Measurements from ENCODE around the gene IZUMO1.

IZUMO1 gene

GRCh38 chr19:48756686-48757085, 10.0 kb upstream of the IZUMO1 start:
- DNase-seq = no peak

GRCh38 chr19:48756212-48756611, 9.5 kb upstream of the IZUMO1 start:
- no peak for DNase-seq

- DNase-seq = no peak
Measured at GRCh38 chr19:48755787-48756186, 9.1 kb upstream of the IZUMO1 start.

GRCh38 chr19:48755084-48755641, 8.5 kb upstream of the IZUMO1 start, which contains the start of gene FGF21:
Gene FGF21 (plus strand): TSS chr19:48755524. CDS start chr19:48756237, 713 bp downstream.
- DNase-seq = no peak

GRCh38 chr19:48752496-48753365, 6.0 kb upstream of the IZUMO1 start, which contains the start of gene FUT1:
Gene FUT1 (minus strand): TSS chr19:48752641. CDS start chr19:48751281, 1,360 bp downstream.
- DNase-seq = peak; percentile 31

GRCh38 chr19:48751845-48752495, 5.3 kb upstream of the IZUMO1 start:
- DNase-seq = no peak

GRCh38 chr19:48750771-48751504, 4.2 kb upstream of the IZUMO1 start:
- DNase-seq = no peak

- DNase-seq = no peak
Measured at GRCh38 chr19:48750351-48750750, 3.6 kb upstream of the IZUMO1 start.

GRCh38 chr19:48749571-48750198, 3.0 kb upstream of the IZUMO1 start:
- no peak for DNase-seq

- no peak for DNase-seq
Measured at GRCh38 chr19:48746110-48746509, 599 bp downstream of the IZUMO1 start.

- peak; percentile 60 for DNase-seq
Measured at GRCh38 chr19:48745208-48745995, 1.3 kb downstream of the IZUMO1 start.

- DNase-seq = no peak
Measured at GRCh38 chr19:48742096-48742495, 4.6 kb downstream of the IZUMO1 start.

GRCh38 chr19:48741129-48741999, 5.3 kb downstream of the IZUMO1 start:
- DNase-seq = peak; percentile 48

- DNase-seq = no peak
Measured at GRCh38 chr19:48740164-48740972, 6.3 kb downstream of the IZUMO1 start, which contains the start of gene RASIP1. Gene RASIP1 (minus strand): TSS chr19:48740610. CDS start chr19:48740282, 328 bp downstream.

GRCh38 chr19:48739404-48740163, 7.1 kb downstream of the IZUMO1 start:
- no peak for DNase-seq

GRCh38 chr19:48738557-48739403, 7.9 kb downstream of the IZUMO1 start:
- peak; percentile 92 for DNase-seq

GRCh38 chr19:48737360-48737998, 9.2 kb downstream of the IZUMO1 start:
- no peak for DNase-seq
